Thymus (tissue), 11 donors: Measurements from ENCODE around the gene MUC20. TPM values are rescaled to one million over a fixed set of nuclear protein-coding genes. Genes with fewer than 3 reads are reported as not detected.
"Not testable (repeated sequence)": the region's sequence is repeated elsewhere in the genome, so short reads cannot be mapped to it uniquely, and the experiment has no call there.

ENCODE experiments used
- DNase-seq, 9 donors: peaks; one replicate each; pipeline ENCODE4 v3.0.0-alpha.2; 2013; ENCODE audit warnings: low spot score in 9 of 9, low read depth in 6 of 9, missing footprints in 1 of 9
- H3K27ac ChIP-seq, 2 donors: one replicate each; pipeline ENCODE4 v1.5.1; 2013; ENCODE audit warnings: control low read depth in 1 of 2, low read depth in 1 of 2, low read length in 1 of 2, mild to moderate bottlenecking in 1 of 2, moderate library complexity in 1 of 2
- H3K27me3 ChIP-seq, 2 donors: one replicate each; pipeline ENCODE4 v1.5.1; 2013; ENCODE audit warnings: low read length in 1 of 2; ENCODE audit not compliant: control insufficient read depth in 2 of 2, insufficient read depth in 1 of 2
- H3K36me3 ChIP-seq, 2 donors: one replicate each; pipeline ENCODE4 v1.5.1; 2013; ENCODE audit warnings: low read length in 1 of 2, mild to moderate bottlenecking in 1 of 2, moderate library complexity in 1 of 2; ENCODE audit not compliant: control insufficient read depth in 2 of 2, insufficient read depth in 2 of 2
- H3K4me1 ChIP-seq, 2 donors: one replicate each; pipeline ENCODE4 v1.5.1; 2013; ENCODE audit warnings: low read length in 2 of 2; ENCODE audit not compliant: control insufficient read depth in 2 of 2, insufficient read depth in 2 of 2
- H3K4me3 ChIP-seq, 2 donors: one replicate each; pipeline ENCODE4 v1.5.1; 2013; ENCODE audit warnings: low read length in 2 of 2, control low read depth in 1 of 2, mild to moderate bottlenecking in 1 of 2
- H3K9me3 ChIP-seq, 2 donors: one replicate each; pipeline ENCODE4 v1.5.1; 2013; ENCODE audit warnings: low read length in 1 of 2, mild to moderate bottlenecking in 1 of 2; ENCODE audit not compliant: control insufficient read depth in 2 of 2, insufficient read depth in 1 of 2
- WGBS: extraction: QIAGEN DNeasy Blood & Tissue Kit; methylation state at CpG from one replicate; pipeline ENCODE4 v1.1.7; 2013; 5-methylcytosine and 5-hydroxymethylcytosine counted together
- polyA plus RNA-seq: library from polyadenylated mRNA; stranded (reverse); fragments of 200-250 nt; gene quantifications from one replicate; pipeline ENCODE4 v1.2.3, GENCODE V29; 2013
- total RNA-seq: library from RNA; stranded (reverse); fragments of 120-200 nt; gene quantifications from one replicate; pipeline ENCODE4 v1.2.4, GENCODE V29; 2013
- donor health status: healthy.

MUC20 gene
- total and polyA plus RNA-seq, 2 donors: 1.2 to 5.7 TPM

- DNase-seq, H3K27me3 ChIP-seq, H3K9me3 ChIP-seq, H3K27ac ChIP-seq, H3K4me1 ChIP-seq, H3K4me3 ChIP-seq: not testable (repeated sequence)
- peaks cover 17 to 23% of the 10 kb centered on the region in 2 donors for H3K36me3 ChIP-seq
- WGBS: 97% methylated on average over 18 of the region's 18 CpGs
These were observed 36.9 kb upstream of the MUC20 start for GRCh38 chr3:195683722-195684526.

DNA sequence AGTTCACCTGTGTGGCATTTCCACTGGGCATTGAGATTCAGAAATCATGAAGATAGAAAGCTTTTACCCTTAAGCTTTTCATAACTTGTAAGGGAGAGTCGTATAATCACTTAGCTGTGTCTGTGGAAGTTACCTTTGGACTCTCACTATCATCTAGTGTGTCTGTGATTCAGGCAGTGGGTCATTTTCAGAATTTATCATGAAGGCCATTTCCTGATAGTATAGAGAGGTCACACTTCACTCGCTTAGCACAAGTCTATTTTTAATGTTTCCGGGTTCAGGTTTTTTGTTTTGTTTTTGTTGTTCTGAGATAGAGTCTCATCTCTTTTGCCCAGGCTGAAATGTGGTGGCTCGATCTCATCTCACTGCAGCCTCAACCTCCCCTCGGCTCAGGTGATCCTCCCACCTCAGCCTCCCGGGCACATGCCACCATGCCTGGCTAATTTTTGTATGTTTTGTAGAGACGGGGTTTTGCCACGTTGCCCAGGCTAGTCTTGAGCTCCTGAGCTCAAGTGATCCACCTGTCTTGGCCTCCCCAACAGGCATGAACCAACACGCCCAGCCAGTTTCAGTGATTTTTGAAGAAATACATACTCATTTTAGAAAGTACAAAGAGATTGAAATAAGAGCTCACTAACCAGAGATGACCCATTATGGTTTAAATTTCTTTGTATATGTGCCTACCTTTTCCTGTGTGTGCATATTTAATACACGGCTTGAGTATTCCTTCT, 36.1 kb upstream of the MUC20 start:
- 96% methylated on average over 8 of the region's 10 CpGs for WGBS
- not testable (repeated sequence) for DNase-seq, H3K4me3 ChIP-seq, H3K27ac ChIP-seq, H3K27me3 ChIP-seq, H3K4me1 ChIP-seq, H3K9me3 ChIP-seq
- H3K36me3 ChIP-seq: peaks cover 19 to 26% of the 10 kb centered on the region in 2 donors

GRCh38 chr3:195686537-195687208, 34.1 kb upstream of the MUC20 start:
- H3K27me3 ChIP-seq, DNase-seq, H3K4me3 ChIP-seq, H3K4me1 ChIP-seq, H3K9me3 ChIP-seq, H3K27ac ChIP-seq: not testable (repeated sequence)
- peaks cover 20 to 27% of the 10 kb centered on the region in 2 donors for H3K36me3 ChIP-seq
- WGBS: 97% methylated on average over 14 of the region's 15 CpGs

DNA sequence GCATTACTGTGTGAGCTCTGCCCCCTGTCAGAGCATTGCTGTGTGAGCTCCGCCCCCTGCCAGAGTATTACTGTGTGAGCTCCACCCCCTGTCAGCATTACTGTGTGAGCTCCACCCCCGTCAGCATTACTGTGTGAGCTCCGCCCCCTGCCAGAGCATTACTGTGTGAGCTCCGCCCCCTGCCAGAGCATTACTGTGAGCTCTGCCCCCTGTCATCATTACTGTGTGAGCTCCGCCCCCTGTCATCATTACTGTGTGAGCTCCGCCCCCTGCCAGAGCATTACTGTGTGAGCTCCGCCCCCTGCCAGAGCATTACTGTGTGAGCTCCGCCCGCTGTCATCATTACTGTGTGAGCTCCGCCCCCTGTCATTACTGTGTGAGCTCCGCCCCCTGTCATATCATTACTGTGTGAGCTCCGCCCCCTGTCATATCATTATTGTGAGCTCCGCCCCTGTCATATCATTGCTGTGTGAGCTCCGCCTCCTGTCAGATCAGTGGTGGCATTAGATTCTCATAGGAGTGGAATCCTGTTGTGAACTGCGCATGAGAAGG, 33.5 kb upstream of the MUC20 start:
- Histone ChIP-seq H3K36me3 (peaks cover 24 to 28% of the 10 kb centered on the region in 2 donors), H3K27ac (peak overlapping the region in 1 of 2 donors; percentile 31)
- H3K4me3 ChIP-seq, H3K9me3 ChIP-seq, H3K27me3 ChIP-seq, H3K4me1 ChIP-seq: not testable (repeated sequence)
- DNase-seq: peak in 1 of 9 donors; percentile 6
- 93% methylated on average over 15 of the region's 15 CpGs for WGBS

- not testable (repeated sequence) for H3K9me3 ChIP-seq, H3K4me1 ChIP-seq, H3K4me3 ChIP-seq, H3K27ac ChIP-seq, H3K27me3 ChIP-seq, DNase-seq
- 93% methylated on average over 6 of the region's 14 CpGs for WGBS
- H3K36me3 ChIP-seq: peaks cover 25% of the 10 kb centered on the region in 2 donors
These were observed 32.2 kb upstream of the MUC20 start for GRCh38 chr3:195688471-195689183.

- not testable (repeated sequence) for H3K27me3 ChIP-seq, H3K4me3 ChIP-seq, H3K27ac ChIP-seq, H3K4me1 ChIP-seq, DNase-seq, H3K9me3 ChIP-seq
- 92% methylated on average over 21 of the region's 21 CpGs for WGBS
- H3K36me3 ChIP-seq: peaks cover 20 to 25% of the 10 kb centered on the region in 2 donors
These were observed 31.4 kb upstream of the MUC20 start for GRCh38 chr3:195689184-195690070.

DNA sequence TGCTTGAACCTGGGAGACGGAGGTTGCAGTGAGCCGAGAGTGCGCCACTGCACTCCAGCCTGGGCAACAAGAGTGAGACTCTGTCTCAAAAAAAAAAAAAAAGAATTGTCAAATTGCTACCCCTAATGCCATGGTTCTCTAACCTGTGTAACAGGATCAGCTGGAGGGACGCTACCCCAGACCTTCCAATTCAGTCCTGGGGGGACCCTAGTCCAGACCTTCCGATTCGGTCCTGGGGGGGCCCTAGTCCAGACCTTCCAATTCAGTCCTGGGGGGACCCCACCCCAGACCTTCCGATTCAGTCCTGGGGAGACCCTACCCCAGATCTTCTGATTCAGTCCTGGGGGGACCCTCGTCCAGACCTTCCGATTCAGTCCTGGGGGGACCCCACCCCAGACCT, 29.8 kb upstream of the MUC20 start:
- WGBS: 89% methylated on average over 9 of the region's 9 CpGs
- H3K27me3 ChIP-seq: no peaks in the 10 kb centered on the region
- no peak for DNase-seq
- H3K27ac ChIP-seq: no peak overlapping the region
- H3K4me1 ChIP-seq: peaks cover 0 to 3% of the 10 kb centered on the region in 2 donors
- H3K4me3 ChIP-seq: no peak overlapping the region
- peaks cover 27% of the 10 kb centered on the region in 2 donors for H3K36me3 ChIP-seq
- H3K9me3 ChIP-seq: no peaks in the 10 kb centered on the region
